ENCODE results near the gene COL6A3.

The COL6A3 gene

DNA sequence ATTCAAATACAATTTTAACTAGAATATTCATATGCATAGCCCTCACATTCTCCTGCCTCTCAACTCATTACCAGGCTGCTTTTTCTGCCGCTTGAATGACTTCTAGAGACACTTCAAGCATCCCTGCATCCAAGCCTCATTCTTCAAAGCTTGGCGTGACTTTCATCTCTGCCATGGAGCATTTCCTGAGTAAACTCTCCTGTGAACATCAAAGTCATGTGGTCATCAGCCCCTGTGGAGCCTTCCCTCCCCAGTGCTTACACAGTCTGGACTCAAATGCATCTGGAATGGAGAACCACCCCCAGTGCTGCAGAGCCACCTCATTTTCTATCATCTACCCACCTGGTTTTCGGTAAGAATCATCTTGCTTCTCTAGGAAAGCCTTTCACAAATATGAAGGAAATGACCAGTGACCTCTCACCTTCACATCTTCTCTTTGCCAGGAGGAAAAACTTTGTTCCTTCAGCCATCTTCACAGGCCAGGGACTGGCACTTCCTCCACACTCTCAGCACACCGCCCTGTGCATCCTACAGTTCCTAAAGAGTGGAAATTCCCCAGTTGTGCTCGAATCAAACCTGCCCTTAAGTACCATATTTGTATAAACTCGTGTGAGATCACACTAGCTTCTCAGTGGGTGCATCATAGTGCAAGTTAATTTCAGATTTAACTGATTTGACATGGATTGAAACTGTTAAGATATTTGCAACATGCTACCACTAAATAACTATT lies 116.4 kb downstream of the COL6A3 start:
- peaks cover 2% of the 10 kb centered on the region for H3K9me3 Mint-ChIP-seq
- no peaks in the 10 kb centered on the region for H3K4me1 Mint-ChIP-seq (ENCODE audit: low read depth)
- no peaks in the 10 kb centered on the region for H3K36me3 Mint-ChIP-seq (ENCODE audit: low read depth)
- peaks cover 11% of the 10 kb centered on the region for H3K27me3 Mint-ChIP-seq (ENCODE audit: low read depth)
- no peak overlapping the region for H3K4me3 Mint-ChIP-seq
- no peak for DNase-seq (ENCODE audit: low spot score)
- no peak overlapping the region for H3K27ac Mint-ChIP-seq

DNA sequence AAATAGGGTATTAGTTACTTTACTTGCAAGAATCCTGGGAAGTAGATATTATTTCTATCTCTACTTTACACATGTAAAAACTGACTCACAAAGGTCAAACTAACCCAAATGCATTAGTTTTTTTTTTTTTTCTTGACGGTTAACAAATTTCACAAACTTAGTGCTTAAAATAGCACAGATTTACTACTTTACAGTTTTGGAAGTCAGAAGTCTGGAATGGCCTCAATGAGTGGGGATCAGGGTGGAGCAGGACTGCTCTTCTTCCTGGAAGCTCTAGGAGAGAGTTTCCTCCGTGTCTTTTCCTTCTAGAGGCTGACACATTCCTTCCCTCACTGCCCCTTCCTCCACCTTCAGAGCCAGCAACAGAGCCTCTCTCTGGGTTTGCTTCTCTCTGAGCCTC lies 117.2 kb downstream of the COL6A3 start:
- DNase-seq (ENCODE audit: low spot score), result no peak
- Mint-ChIP-seq H3K4me3 (no peak overlapping the region), H3K27me3 (ENCODE audit: low read depth) (peaks cover 14% of the 10 kb centered on the region), H3K36me3 (ENCODE audit: low read depth) (no peaks in the 10 kb centered on the region), H3K9me3 (no peaks in the 10 kb centered on the region), H3K27ac (no peak overlapping the region), H3K4me1 (ENCODE audit: low read depth) (no peaks in the 10 kb centered on the region)

DNA sequence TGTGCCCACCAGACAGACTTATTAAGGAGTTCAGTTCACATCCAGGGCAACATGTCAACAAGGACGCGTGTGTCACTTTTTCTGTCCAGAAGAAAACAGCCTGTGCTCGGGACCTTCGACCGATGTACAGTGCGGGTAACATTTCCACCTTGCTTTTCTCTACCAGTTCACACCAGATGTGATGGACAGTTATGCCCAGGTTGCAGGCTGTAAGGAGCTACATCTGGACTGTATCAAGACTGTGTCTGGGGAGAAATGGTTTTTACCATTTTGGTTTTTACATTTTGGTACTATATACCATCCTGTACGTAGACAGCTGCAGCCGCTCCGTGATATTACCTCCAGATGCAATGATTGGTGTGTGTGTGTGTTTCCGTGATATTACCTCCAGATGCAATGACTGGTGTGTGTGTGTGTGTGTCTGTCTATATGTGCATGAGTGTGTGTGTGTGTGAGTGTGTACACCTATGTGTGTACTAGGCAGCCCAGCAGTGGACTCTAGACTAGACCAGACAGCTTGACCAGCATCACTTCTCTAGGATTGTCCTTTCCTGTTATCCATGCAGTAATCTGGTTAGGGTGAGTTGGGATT lies 118.0 kb downstream of the COL6A3 start:
- Mint-ChIP-seq H3K9me3 (no peaks in the 10 kb centered on the region), H3K4me1 (ENCODE audit: low read depth) (peaks cover 5% of the 10 kb centered on the region), H3K27ac (no peak overlapping the region), H3K27me3 (ENCODE audit: low read depth) (peaks cover 22% of the 10 kb centered on the region), H3K36me3 (ENCODE audit: low read depth) (no peaks in the 10 kb centered on the region), H3K4me3 (no peak overlapping the region)
- no peak for DNase-seq (ENCODE audit: low spot score)

DNA sequence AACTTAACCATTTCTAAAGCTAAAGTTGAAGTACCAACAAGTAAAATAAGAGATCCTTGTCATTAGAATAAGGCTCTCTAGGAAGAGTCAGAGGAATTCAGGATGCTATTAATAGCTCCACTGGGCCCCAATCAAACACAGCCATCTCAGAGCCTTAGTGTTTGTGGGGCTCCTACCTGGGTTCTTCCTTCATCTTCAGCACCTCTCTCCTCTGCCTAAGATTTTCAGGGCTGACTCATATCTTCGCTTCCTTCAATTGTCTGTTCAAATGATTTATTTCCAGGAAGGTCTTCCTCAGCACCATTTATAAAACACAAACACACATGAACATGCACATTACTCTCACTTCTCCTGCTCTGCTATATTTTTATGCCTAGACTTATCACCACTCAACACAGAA lies 119.5 kb downstream of the COL6A3 start:
- H3K9me3 Mint-ChIP-seq, result no peaks in the 10 kb centered on the region
- H3K4me1 Mint-ChIP-seq (ENCODE audit: low read depth), result peaks cover 5% of the 10 kb centered on the region
- no peak for DNase-seq (ENCODE audit: low spot score)
- no peak overlapping the region for H3K4me3 Mint-ChIP-seq
- H3K27me3 Mint-ChIP-seq (ENCODE audit: low read depth), result peaks cover 30% of the 10 kb centered on the region
- no peak overlapping the region for H3K27ac Mint-ChIP-seq
- no peaks in the 10 kb centered on the region for H3K36me3 Mint-ChIP-seq (ENCODE audit: low read depth)

DNA sequence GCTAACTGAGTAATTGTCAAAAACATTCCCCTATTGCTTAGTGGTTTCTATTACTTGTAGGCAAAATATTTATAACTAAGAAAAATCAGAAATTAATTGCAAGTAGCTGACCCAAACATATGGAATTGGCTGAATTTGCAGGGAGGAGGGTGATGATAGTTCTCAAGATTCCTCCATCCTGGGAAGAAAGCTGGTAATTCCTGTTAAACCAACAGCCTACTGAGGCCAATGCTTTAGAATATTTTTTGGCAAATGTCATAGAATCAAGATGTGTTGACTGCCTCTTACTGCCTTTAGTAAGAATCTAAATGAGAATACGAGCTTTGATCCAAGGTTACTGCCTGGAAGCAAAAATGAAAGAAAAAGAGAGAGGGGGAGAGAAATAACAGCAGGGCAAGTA lies 120.0 kb downstream of the COL6A3 start:
- DNase-seq (ENCODE audit: low spot score), result no peak
- H3K27me3 Mint-ChIP-seq (ENCODE audit: low read depth), result peaks cover 34% of the 10 kb centered on the region
- H3K9me3 Mint-ChIP-seq, result no peaks in the 10 kb centered on the region
- H3K4me1 Mint-ChIP-seq (ENCODE audit: low read depth), result peaks cover 5% of the 10 kb centered on the region
- no peak overlapping the region for H3K4me3 Mint-ChIP-seq
- no peaks in the 10 kb centered on the region for H3K36me3 Mint-ChIP-seq (ENCODE audit: low read depth)
- no peak overlapping the region for H3K27ac Mint-ChIP-seq

DNA sequence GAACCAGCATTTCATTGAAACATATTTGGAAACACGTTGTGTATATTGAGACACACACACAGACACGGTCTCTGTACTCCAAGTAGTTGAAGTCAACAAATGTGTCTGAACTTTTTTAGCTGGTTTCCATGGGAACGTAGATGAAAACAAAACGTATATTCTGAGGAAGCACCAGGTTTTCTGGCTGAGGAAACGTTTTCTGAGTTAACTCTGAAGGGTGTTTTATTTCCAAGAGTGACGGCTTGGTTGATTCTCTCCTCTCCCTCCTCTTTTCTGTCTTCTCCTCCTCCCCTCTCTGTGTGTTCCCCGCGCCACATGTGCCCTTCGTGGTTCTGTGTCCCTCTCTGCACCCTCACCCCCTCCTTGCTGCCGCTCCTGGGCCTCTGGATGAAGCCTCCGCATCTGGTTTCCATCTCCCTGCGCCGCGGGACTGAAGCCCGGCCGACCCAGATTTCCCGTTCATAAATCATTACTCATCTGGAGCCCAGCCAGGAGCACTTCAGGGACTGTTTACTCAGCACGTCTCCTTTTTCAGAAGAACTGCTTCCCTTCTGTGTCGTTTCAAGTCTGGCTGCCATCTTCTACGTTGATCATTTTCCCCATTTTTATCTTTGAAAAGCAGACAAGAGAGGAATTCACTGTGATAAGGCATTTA lies 122.7 kb downstream of the COL6A3 start:
- DNase-seq (ENCODE audit: low spot score), result no peak
- H3K4me1 Mint-ChIP-seq (ENCODE audit: low read depth), result peaks cover 5% of the 10 kb centered on the region
- H3K27me3 Mint-ChIP-seq (ENCODE audit: low read depth), result peaks cover 40% of the 10 kb centered on the region
- H3K9me3 Mint-ChIP-seq, result no peaks in the 10 kb centered on the region
- peak overlapping the region; percentile 1 for H3K4me3 Mint-ChIP-seq
- H3K27ac Mint-ChIP-seq, result no peak overlapping the region
- no peaks in the 10 kb centered on the region for H3K36me3 Mint-ChIP-seq (ENCODE audit: low read depth)

DNA sequence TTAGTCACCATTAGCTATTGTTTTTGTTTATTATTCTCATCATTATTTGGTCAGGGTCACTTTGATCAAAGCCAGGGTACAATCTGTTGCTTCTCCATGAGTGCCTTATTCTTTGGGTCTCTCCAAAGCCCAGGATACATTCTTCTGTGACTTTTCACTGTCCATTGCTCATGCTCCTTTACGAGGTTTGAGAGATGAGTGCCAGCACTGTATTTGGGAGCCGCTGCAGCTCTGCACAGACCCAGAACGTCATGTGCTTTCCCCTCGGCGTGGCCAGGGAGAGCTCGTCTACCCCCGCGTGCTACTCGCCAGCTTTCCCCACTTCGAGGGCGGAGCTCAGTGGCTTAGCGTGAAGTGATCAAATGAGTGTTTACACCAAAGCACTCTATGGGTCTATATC lies 123.7 kb downstream of the COL6A3 start:
- H3K4me3 Mint-ChIP-seq, result no peak overlapping the region
- no peak for DNase-seq (ENCODE audit: low spot score)
- H3K9me3 Mint-ChIP-seq, result no peaks in the 10 kb centered on the region
- peaks cover 38% of the 10 kb centered on the region for H3K27me3 Mint-ChIP-seq (ENCODE audit: low read depth)
- peaks cover 5% of the 10 kb centered on the region for H3K4me1 Mint-ChIP-seq (ENCODE audit: low read depth)
- no peak overlapping the region for H3K27ac Mint-ChIP-seq
- H3K36me3 Mint-ChIP-seq (ENCODE audit: low read depth), result no peaks in the 10 kb centered on the region

DNA sequence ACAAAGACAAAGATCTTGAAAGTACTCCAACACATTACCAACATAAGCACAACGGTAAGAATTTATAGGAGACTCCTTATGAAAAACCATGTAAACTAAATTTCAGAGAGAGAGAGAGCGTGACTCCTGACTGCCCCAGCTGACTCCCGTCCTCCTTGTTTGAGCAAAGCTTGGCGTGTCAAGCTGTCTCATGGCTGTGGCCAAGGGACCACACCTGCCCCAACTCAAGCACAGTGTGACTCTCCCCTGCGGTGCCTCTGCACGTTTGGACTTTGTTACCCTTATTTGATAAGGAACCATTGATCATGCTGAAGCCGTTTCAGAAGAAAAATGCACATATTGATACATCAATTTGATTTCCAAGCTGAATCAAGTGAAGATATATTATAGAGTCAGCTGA lies 124.8 kb downstream of the COL6A3 start:
- peaks cover 34% of the 10 kb centered on the region for H3K27me3 Mint-ChIP-seq (ENCODE audit: low read depth)

DNA sequence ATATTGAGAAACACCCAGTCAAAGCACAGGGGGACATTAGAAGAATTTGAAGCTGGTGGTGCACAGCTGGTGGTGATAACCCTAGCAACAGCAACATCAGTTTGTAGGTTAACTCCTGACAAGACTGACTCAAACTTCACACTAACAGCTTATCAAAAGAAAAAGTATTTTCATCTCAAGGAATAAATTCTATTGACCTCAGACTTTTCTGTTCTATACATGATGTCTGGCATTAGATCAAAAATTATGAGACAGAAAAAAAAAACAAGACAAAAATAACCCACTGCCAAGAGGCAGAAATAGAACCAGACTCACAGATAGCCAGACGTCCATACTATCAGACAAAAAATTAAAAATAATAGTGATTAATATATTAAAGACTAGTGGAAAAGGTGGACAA lies 126.1 kb downstream of the COL6A3 start:
- H3K4me1 Mint-ChIP-seq (ENCODE audit: low read depth), result peaks cover 5% of the 10 kb centered on the region
- H3K27me3 Mint-ChIP-seq (ENCODE audit: low read depth), result peaks cover 31% of the 10 kb centered on the region
- no peaks in the 10 kb centered on the region for H3K36me3 Mint-ChIP-seq (ENCODE audit: low read depth)
- no peak overlapping the region for H3K27ac Mint-ChIP-seq
- H3K4me3 Mint-ChIP-seq, result no peak overlapping the region
- DNase-seq (ENCODE audit: low spot score), result no peak
- H3K9me3 Mint-ChIP-seq, result no peaks in the 10 kb centered on the region

More for the DNA sequence above, 124.8 kb downstream of the COL6A3 start:
- Mint-ChIP-seq H3K36me3 (ENCODE audit: low read depth) (no peaks in the 10 kb centered on the region), H3K27ac (no peak overlapping the region), H3K9me3 (no peaks in the 10 kb centered on the region), H3K4me1 (ENCODE audit: low read depth) (peaks cover 5% of the 10 kb centered on the region), H3K4me3 (no peak overlapping the region)
- DNase-seq (ENCODE audit: low spot score), result no peak

DNA sequence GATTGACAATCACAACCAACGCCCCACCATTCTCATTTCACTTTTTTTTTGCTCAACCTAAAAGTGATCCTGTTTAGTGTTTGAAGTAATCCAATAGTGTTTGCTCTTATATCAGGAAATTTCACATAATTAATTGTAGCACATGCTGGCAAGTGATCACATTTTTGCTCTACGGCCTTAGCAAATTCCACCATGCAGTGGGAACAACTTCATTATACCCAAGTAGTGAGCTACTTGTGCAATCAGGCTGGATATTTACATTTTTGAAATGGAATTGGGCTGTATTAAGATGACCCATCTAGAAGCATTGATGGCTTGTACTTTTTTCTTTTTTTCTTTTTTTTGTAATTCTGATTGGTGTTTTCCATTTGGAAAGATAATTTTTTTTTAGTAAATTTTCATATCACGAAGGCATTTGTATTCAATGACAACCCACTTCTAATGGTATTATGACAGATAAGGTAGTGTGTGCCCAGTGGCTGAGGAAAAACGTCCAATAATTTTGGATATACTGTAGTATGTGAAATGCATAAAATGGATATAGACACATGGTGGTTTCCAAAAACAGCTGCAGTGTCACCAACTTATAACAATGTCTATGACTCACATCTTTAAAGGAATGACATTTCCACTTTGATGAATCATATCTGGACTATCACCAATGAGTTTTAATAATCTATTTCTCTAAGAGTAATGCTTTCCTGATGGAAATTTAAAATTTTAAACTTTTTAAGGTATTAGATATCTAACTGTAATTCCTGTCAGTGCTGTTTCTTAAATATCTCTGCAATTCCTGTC lies 130.6 kb downstream of the COL6A3 start:
- Mint-ChIP-seq H3K27ac (no peak overlapping the region), H3K27me3 (ENCODE audit: low read depth) (peaks cover 4% of the 10 kb centered on the region), H3K4me3 (no peak overlapping the region), H3K9me3 (no peaks in the 10 kb centered on the region), H3K4me1 (ENCODE audit: low read depth) (no peaks in the 10 kb centered on the region), H3K36me3 (ENCODE audit: low read depth) (no peaks in the 10 kb centered on the region)
- DNase-seq (ENCODE audit: low spot score), result no peak

DNA sequence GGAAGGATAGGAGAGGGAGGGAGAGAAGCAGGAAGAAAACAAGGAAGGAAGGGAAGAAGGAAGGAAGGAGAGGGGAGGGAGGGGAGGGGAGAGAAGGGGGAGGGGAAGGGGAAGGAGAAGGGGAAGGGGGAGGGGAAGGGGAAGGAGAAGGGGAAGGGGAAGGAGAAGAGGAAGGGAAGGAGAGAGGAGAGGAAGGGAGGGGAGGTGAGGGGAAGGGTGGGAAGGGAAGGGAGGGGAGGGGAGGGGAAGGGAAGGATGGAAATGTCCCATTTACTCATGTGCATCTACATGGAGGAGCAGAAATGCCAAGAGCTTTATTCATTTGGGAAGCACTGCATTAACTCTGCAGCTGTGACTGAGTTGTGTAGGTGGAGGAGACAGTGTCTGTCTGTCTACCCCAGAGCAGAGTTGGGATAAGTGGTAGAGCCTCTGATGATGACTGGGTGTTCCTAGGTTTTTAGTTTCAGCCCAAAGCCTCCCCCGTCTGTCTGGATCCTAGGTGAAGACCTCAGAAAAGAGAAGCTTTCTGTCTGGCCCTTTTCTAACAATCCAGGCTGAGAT lies 131.3 kb downstream of the COL6A3 start:
- H3K4me1 Mint-ChIP-seq (ENCODE audit: low read depth), result no peaks in the 10 kb centered on the region
- H3K36me3 Mint-ChIP-seq (ENCODE audit: low read depth), result no peaks in the 10 kb centered on the region
- H3K9me3 Mint-ChIP-seq, result no peaks in the 10 kb centered on the region
- no peak for DNase-seq (ENCODE audit: low spot score)
- no peak overlapping the region for H3K27ac Mint-ChIP-seq
- H3K4me3 Mint-ChIP-seq, result no peak overlapping the region
- peaks cover 2% of the 10 kb centered on the region for H3K27me3 Mint-ChIP-seq (ENCODE audit: low read depth)

DNA sequence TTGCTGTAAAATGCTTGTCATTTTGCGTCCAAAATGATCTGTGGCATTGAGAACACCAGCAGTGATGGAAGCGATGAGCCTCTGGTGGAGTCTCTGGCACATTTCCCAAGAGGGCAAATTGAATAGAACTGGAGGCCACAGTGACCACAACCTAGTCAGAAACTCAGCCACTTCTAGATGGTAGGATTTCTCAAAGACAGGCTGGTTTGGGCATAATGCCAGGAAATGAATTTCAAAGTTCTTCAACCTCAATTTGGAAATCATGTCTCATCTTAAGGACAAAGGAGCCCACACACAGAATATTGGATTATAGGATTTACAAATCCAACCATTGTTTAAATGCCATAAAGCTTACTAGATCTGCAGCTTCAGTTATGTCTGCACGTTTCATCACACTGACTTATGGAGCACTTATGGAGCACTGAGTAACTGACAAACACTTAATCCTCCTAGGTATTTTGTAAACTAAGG lies 132.1 kb downstream of the COL6A3 start:
- Mint-ChIP-seq H3K27me3 (ENCODE audit: low read depth) (peaks cover 2% of the 10 kb centered on the region), H3K27ac (no peak overlapping the region), H3K9me3 (no peaks in the 10 kb centered on the region), H3K4me3 (no peak overlapping the region), H3K4me1 (ENCODE audit: low read depth) (no peaks in the 10 kb centered on the region), H3K36me3 (ENCODE audit: low read depth) (no peaks in the 10 kb centered on the region)
- DNase-seq (ENCODE audit: low spot score), result no peak

DNA sequence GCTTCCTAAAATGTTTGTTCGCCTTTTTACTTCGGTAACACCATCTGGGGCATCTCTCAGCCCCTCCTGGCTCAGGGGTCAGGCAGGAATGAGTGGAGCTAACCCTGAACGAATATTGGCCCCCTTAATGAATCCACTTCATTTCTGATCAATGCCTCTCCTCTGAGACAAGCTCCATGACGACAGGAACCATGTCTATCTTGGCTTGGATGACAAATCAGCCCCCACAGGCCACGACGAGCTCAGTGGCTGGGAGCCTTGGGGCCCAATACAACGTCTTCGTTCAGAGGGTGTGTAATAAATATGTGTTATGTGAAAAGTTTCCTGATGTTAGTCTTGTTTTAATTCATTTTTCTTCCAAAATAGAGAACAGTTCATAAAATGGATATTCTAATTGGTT lies 133.0 kb downstream of the COL6A3 start:
- Mint-ChIP-seq H3K4me3 (no peak overlapping the region), H3K27ac (no peak overlapping the region), H3K4me1 (ENCODE audit: low read depth) (no peaks in the 10 kb centered on the region), H3K27me3 (ENCODE audit: low read depth) (peaks cover 4% of the 10 kb centered on the region), H3K36me3 (ENCODE audit: low read depth) (no peaks in the 10 kb centered on the region), H3K9me3 (no peaks in the 10 kb centered on the region)
- DNase-seq (ENCODE audit: low spot score), result no peak
